Measurements from ENCODE around the gene SCN9A.
"Not testable (repeated sequence)": the region's sequence is repeated elsewhere in the genome, so short reads cannot be mapped to it uniquely, and the experiment has no call there.

Gene SCN9A

GRCh38 chr2:166376488-166376828, 714 bp upstream of the SCN9A start:
- intact Hi-C loops (cut with DNase I) = no loop called here
- DNase-seq = no peak

GRCh38 chr2:166375195-166375735, 479 bp downstream of the SCN9A start:
- no peak for DNase-seq
- intact Hi-C loops (cut with DNase I) = no loop called here

DNA sequence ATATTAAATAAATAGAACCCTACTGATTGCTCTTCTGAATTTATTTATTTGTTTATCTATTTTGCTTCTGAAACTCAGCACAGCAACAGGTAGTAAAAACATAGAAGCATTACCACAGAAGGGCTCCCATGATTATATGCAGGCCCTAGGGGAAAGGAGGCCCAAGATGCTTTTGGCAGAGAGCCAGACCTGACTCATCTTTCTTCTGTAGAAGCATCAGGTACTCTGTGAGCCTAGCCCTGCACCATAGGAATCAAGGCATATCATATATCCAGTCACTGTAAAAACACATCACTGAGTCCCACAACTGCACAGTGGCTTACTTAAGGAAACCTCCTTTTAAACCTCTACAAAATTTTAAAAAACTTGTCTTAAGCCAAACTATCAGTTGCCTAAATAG, 1.8 kb downstream of the SCN9A start:
- DNase-seq = no peak
- intact Hi-C loops (cut with DNase I) = no loop called here

GRCh38 chr2:166373539-166373938, 2.2 kb downstream of the SCN9A start:
- no peak for DNase-seq
- intact Hi-C loops (cut with DNase I) = no loop called here

- intact Hi-C loops (cut with DNase I) = no loop called here
- no peak for DNase-seq
Observed at GRCh38 chr2:166373105-166373504, 2.6 kb downstream of the SCN9A start.

GRCh38 chr2:166372046-166372445, 3.7 kb downstream of the SCN9A start:
- intact Hi-C loops (cut with DNase I) = no loop called here
- no peak for DNase-seq

GRCh38 chr2:166365803-166366420, 9.8 kb downstream of the SCN9A start:
- DNase-seq = no peak
- intact Hi-C loops (cut with DNase I) = no loop called here

GRCh38 chr2:166365239-166365638, 10.5 kb downstream of the SCN9A start:
- intact Hi-C loops (cut with DNase I) = no loop called here
- DNase-seq = no peak

DNA sequence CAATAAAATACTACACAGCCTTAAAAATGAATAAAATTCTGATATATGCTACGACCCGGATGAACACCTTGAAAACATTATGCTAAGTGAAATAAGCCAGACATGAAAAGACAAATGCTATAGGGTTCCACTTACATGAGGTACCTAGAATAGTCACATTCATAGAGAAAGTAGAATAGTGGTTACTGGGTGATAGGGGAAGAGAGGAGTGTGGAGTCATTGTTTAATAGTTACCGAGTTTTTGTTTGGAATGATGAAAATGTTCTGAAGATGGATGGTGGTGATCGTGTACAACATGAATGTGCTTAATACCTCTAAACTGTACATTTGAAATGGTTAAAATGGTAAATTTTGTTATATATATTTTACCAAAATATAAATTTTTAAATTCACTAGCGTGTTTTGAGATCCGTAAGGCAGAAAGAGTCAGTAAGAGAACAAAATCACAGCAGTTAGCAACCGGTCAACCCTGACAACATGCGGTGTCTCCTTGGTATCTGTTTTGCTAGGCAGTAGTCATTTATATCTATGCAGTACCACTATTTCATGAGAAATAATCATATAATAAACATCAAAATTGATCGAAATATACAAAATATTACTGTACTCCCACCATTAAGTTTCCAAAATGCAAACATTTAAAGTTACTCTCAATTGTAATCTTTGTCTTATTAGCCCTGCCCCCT, 11.1 kb downstream of the SCN9A start:
- intact Hi-C loops (cut with DNase I) = no loop called here
- DNase-seq = no peak

DNA sequence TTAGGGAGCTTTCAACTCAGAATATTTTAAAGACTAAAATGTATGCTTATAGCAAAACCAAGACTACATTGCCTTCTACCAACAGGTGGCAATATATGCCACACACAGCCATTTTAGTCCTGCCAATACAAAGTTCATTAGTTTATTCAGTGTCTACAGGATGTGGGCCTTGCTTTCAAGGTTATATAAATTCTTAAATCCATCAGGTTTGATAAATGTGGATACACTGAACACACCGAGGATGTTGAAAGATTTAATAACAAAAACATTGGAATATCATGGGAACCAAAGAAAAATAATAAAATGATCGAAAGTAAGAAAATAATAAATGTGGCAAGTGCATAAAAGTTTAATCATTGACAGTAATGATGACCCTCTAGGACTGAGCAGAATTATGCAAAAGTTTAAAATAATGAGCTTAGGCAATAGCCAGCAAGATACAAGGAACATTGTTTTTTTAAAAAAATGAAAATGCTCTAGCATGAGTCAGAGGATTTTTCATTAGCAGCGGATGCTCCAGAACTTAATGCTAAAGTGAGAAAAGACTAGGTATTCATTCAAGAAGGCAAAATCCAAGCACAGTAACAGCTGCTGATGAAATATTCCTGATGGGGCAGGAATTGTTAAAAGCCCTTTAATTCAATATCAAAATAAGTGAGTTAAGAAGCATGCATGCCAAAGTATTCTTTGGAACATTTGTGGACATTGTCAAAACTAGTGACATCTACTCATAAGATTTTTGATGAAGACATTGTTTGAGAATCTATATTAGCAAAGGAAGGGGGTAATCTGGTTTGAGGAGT, 14.2 kb downstream of the SCN9A start:
- intact Hi-C loops (cut with DNase I) = no loop called here
- DNase-seq = no peak

GRCh38 chr2:166360906-166361305, 14.8 kb downstream of the SCN9A start:
- DNase-seq = no peak
- intact Hi-C loops (cut with DNase I) = no loop called here

DNA sequence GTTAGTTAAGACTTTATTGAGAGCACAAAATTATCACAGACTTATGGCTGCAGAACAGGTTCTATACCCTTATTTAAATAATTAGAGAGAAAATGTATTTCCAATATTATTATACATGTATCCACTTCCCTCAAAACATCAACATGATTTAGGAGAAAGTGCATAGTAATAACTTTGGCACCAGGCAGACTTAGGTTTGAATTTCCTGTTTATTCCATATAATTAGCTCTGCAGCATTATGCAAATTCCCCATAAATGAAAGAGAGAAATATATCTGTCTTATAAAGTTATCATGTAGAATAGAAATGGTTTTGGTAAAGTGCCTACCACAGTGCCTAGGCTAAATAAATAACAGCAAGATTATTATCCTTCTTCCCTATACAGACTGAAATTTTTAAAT, 15.3 kb downstream of the SCN9A start:
- no peak for DNase-seq
- intact Hi-C loops (cut with DNase I) = no loop called here

DNA sequence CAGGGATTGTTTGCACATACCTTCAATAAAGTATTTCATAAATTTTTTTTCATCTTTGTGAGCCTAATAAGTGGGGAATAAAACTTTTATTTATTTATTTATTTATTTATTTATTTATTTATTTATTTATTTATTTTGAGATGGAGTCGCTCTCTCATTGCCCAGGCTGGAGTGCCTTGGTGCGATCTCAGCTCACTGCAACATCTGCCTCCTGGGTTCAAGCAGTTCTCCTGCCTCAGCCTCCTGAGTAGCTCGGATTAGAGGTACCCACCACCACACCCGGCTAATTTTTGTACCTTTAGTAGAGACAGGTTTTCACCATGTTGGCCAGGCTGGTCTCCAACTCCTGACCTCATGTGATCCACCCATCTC, 17.8 kb downstream of the SCN9A start:
- intact Hi-C loops (cut with DNase I); DNase-seq: not testable (repeated sequence)

- DNase-seq = no peak
- intact Hi-C loops (cut with DNase I) = no loop called here
Observed at GRCh38 chr2:166357068-166357949, 18.4 kb downstream of the SCN9A start.

- intact Hi-C loops (cut with DNase I) = no loop called here
- no peak for DNase-seq
Observed at GRCh38 chr2:166351319-166351718, 24.4 kb downstream of the SCN9A start.

DNA sequence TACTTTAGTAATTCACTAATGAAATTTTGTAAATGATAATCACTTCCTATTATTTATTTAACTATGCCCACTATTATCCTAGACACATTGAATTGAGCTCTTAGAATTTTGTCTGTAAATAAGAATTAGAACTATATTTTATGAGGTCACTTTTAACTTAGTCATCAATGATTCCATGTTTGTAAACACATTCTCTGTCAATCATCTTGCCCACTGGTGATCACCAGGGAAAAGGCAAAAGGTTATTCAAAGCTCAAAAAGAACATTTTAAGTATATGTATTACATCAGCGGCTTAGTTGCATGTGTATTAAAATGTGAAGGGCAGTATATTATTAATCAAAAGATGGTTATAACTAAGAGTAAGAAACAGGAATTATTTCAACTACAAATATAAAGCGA, 25.2 kb downstream of the SCN9A start:
- no peak for DNase-seq
- intact Hi-C loops (cut with DNase I) = no loop called here

GRCh38 chr2:166344286-166345113, 31.2 kb downstream of the SCN9A start:
- intact Hi-C loops (cut with DNase I) = no loop called here
- no peak for DNase-seq

DNA sequence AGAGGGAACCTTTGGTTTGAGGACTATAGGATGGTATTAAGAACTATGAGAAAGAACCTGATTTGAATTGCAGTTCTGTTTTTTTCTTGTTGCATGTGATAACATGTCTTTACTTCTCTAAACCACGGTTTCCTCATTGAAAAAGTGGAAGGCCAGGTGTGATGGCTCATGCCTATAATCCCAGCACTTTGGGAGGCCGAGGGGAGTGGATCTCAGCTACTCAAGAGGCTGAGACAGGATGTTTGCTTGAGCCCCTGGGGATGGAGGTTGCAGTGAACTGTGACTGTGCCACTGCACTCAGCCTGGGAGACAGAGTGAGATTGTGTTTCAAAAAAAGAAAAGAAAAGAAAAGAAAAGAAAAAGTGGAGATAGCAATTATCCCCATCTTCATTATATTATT, 32.3 kb downstream of the SCN9A start:
- no peak for DNase-seq
- intact Hi-C loops (cut with DNase I) = no loop called here

DNA sequence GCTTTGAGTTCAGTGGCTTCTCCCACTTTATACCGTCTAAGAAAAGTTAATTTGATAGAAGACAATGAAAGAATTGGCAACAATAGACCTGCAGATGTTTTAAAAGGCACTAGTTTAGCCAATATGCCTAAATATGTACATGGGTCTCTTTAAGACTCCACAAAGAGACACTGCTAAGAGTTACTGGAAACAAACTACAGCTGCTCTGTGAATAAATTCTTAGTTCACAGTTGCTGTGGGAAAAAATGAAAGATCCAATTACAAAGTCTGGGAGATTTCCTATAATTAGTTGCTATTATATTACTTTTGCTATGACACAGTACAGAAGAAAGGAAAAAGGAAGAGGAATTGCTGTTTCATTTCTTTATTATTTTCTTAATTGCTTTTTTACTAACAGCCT, 34.3 kb downstream of the SCN9A start:
- no peak for DNase-seq
- intact Hi-C loops (cut with DNase I) = no loop called here

DNA sequence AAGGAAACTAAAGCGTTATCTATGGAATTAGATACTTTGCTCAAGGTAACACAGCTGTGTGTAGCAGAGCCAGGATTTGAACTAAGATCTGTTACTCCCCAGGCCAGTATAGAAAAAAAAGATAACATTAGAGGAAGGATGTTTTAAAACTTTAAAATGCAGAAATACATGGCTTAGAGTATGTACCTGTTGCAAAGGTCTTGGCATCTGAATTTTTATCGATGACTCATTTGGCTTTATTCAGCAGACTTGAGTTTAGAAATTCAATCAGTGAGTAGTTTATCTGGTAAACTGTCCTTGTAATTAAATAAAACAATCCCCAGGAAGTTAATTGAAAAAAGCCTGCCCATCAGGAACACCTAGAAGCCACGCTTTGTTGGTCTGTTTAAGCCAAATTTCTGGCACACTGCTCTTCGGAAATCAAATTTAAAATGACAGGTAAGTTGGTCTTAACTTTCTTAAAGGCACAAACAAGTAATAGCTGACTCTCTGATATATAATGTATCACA, 36.9 kb downstream of the SCN9A start:
- intact Hi-C loops (cut with DNase I) = no loop called here
- no peak for DNase-seq
